Upper lobe of left lung (tissue), 6 donors: Measurements from ENCODE around the gene PIK3CA. TPM values are rescaled to one million over a fixed set of nuclear protein-coding genes. Genes with fewer than 3 reads are reported as not detected.
A peak's percentile ranks its signal among the peaks of the same experiment; 100 is the strongest.
"Not testable (repeated sequence)": the region's sequence is repeated elsewhere in the genome, so short reads cannot be mapped to it uniquely, and the experiment has no call there.

Experiments used
- ATAC-seq, 2 donors: fragments of 200-7000 bp; cut with Tn5 transposase; one replicate each; pipeline ENCODE4 v1.9.1; 2022; ENCODE audit warnings: mild to moderate bottlenecking in 2 of 2, moderate library complexity in 2 of 2; ENCODE audit not compliant: low FRiP score in 2 of 2
- DNase-seq, 2 donors: peaks; one replicate each; pipeline ENCODE4 v3.0.0-alpha.2; 2019 to 2020
- H3K27ac ChIP-seq, 4 donors: fragments of 200-600 bp; sonication (generic); one replicate each; pipeline ENCODE4 v1.5.1; 2016 to 2019
- H3K27me3 ChIP-seq, 4 donors: fragments of 200-600 bp; sonication (generic); one replicate each; pipeline ENCODE4 v1.5.1; 2017 to 2019
- H3K36me3 ChIP-seq, 4 donors: fragments of 200-600 bp; sonication (generic); one replicate each; pipeline ENCODE4 v1.5.1; 2016 to 2019
- H3K4me1 ChIP-seq, 4 donors: fragments of 200-600 bp; sonication (generic); one replicate each; pipeline ENCODE4 v1.5.1; 2018 to 2019
- H3K4me3 ChIP-seq, 4 donors: fragments of 200-600 bp; sonication (generic); one replicate each; pipeline ENCODE4 v1.5.1; 2017 to 2019; ENCODE audit warnings: mild to moderate bottlenecking in 2 of 4, moderate library complexity in 1 of 4
- H3K9me3 ChIP-seq, 4 donors: fragments of 200-600 bp; sonication (generic); one replicate each; pipeline ENCODE4 v1.5.1; 2018 to 2019
- EP300 ChIP-seq, 4 donors: sonication (generic); formaldehyde crosslinking; IDR thresholded peaks; one replicate each; pipeline ENCODE4 v1.5.1; 2017; ENCODE audit warnings: antibody characterized with exemption in 4 of 4, control low read depth in 2 of 4
- POLR2A ChIP-seq, 4 donors: fragments of 450-650 bp; IDR thresholded peaks; one replicate each; pipeline ENCODE4 v1.5.1; 2016 to 2017; ENCODE audit warnings: antibody characterized with exemption in 4 of 4, mild to moderate bottlenecking in 2 of 4
- POLR2AphosphoS5 ChIP-seq, 2 donors: sonication (generic); formaldehyde crosslinking; IDR thresholded peaks; one replicate each; pipeline ENCODE4 v1.5.1; 2017; ENCODE audit warnings: antibody characterized with exemption in 2 of 2
- WGBS, 2 donors: methylation state at CpG; one replicate each; pipeline ENCODE4 v1.1.5; 2017 to 2018; 5-methylcytosine and 5-hydroxymethylcytosine counted together
- total RNA-seq, 6 donors: library from RNA; depleted of rRNA in 4 of 6; stranded (reverse); fragments of >200 nt in 4 of 6; gene quantifications; one replicate each; pipeline versions ENCODE4 v1.1.0 to v1.2.1, GENCODE V29; 2016 to 2021
- TF ChIP-seq, protein P1 (sequence below), 6 experiments: fragments of 450-650 bp in 4 of 6; fragments of 200-600 bp in 2 of 6; sonication (generic) in 2 of 6; IDR thresholded peaks; one replicate each; pipeline ENCODE4 v1.5.1; 2016 to 2019; ENCODE audit warnings: antibody characterized with exemption in 6 of 6
- donor health status: DM: no; HTN: no; CAD: no; lungs with moderate emphysema.
- donor health status: DM: no; HTN: yes; CAD: no; lungs with severe emphysema.

PIK3CA gene
- total RNA-seq, 6 donors from 2014 or later = 7.3 to 37.6 (median 23.5) TPM

DNA sequence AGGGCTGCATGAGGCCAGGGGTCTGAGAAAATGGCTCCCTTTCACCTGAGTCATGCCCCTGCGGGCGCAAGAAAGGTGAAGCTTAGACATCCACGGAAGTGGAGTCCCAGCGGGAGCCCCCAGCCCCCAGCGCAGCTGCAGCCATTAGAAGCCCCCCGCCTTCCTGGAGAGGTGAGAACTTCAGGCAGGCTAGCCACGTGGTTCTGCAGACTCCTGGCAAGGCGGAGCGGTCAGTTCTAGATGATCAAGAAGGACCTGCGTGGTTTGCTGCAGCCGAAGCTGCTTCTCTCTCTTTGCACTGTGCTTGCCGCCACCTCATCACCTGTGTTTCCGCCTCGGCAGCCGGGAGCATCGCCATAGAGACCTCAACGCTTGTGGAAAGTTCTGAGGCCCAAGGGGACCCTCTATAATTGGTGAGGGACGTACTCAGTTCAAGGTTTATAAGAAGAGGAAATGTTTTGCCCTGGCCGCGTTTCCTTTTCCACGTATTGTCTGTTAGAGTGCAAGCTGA lies 118.6 kb downstream of the PIK3CA start:
- Histone ChIP-seq H3K4me3 (no peak overlapping the region), H3K4me1 (peaks cover 0 to 3% (median 0%) of the 10 kb centered on the region in 4 donors), H3K27ac (no peak overlapping the region), H3K36me3 (no peaks in the 10 kb centered on the region), H3K9me3 (no peaks in the 10 kb centered on the region), H3K27me3 (no peaks in the 10 kb centered on the region)
- DNase-seq (peak in 1 of 2 donors; percentile 56), ATAC-seq (no peak)
- WGBS, 2 donors = 58 to 85% methylated on average over 20 to 21 of the region's 21 CpGs
- TF ChIP-seq EP300 (IDR thresholded peaks at IDR 0.05) (no peak), POLR2A (IDR thresholded peaks at IDR 0.05) (no peak), POLR2AphosphoS5 (IDR thresholded peaks at IDR 0.05) (no peak)
- TF ChIP-seq, protein P1, sequence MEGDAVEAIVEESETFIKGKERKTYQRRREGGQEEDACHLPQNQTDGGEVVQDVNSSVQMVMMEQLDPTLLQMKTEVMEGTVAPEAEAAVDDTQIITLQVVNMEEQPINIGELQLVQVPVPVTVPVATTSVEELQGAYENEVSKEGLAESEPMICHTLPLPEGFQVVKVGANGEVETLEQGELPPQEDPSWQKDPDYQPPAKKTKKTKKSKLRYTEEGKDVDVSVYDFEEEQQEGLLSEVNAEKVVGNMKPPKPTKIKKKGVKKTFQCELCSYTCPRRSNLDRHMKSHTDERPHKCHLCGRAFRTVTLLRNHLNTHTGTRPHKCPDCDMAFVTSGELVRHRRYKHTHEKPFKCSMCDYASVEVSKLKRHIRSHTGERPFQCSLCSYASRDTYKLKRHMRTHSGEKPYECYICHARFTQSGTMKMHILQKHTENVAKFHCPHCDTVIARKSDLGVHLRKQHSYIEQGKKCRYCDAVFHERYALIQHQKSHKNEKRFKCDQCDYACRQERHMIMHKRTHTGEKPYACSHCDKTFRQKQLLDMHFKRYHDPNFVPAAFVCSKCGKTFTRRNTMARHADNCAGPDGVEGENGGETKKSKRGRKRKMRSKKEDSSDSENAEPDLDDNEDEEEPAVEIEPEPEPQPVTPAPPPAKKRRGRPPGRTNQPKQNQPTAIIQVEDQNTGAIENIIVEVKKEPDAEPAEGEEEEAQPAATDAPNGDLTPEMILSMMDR (IDR thresholded peaks at IDR 0.05) = no peak

DNA sequence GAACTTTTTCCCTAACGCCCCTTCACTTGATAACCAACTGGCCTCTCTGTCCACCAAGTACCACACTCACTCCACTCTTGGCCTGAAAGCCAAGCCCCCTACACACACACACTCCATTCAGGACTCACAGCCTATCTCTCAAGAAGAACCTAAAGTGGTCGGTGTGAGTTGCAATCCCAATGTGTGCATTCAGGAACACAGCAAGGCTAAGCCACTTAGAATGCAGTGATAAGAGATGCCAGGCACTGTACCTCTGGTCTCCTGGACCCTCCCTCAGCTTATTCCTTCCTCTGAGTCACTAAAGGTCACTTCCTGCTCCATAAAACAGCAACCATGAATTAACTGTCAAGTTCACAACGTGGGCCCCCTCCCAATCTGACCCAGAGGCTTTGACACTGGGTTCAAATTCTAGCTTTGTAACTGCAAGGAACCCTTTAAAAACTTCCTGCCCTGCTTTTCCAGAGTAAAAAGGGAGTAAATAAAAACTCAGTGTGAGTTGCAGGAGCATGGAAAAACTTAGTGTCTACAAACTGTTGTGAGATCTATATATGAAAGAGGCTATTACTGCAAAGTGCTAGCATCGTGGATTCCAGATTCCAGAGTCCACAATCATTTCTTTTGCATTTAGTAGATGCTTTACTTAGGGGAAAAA lies 120.4 kb downstream of the PIK3CA start:
- no peak overlapping the region for H3K27ac ChIP-seq
- no peaks in the 10 kb centered on the region for H3K36me3 ChIP-seq
- no peaks in the 10 kb centered on the region for H3K9me3 ChIP-seq
- 57 to 59% methylated on average over 4 of the region's 4 CpGs for WGBS, 2 donors
- no peak for DNase-seq
- no peaks in the 10 kb centered on the region for H3K4me1 ChIP-seq
- no peaks in the 10 kb centered on the region for H3K27me3 ChIP-seq
- H3K4me3 ChIP-seq = no peak overlapping the region
- TF ChIP-seq POLR2AphosphoS5 (IDR thresholded peaks at IDR 0.05) (no peak), EP300 (IDR thresholded peaks at IDR 0.05) (no peak), POLR2A (IDR thresholded peaks at IDR 0.05) (no peak)
- TF ChIP-seq, protein P1 (IDR thresholded peaks at IDR 0.05) = no peak
- ATAC-seq = no peak

DNA sequence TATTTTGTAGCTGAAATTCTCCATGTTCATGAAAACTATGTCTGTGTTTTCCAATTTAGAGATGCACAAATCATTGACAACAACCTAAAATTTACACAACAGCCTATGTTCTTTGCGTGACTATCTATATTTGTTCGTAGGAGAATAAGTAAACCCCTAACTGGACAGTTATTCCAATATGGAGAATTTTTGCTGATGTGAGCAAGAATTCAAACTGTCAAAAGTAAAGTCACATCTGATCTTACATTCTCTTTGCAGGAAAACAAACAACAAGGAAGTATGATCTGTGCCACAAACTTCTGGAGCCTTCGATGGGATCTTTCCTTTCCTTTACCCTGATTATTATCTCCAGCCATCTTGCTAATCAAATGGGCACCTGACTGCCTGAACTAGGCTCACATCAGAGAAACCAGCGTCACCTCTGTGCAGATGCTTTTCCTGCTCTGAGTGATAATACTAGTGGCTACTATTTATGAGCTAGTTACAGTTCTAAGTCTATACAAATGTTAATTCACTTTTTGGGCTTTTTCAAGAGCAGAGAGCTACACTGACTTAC lies 121.1 kb downstream of the PIK3CA start:
- H3K4me3 ChIP-seq = no peak overlapping the region
- ATAC-seq = no peak
- WGBS, 2 donors = 75 to 77% methylated on average over 4 of the region's 4 CpGs
- TF ChIP-seq POLR2A (IDR thresholded peaks at IDR 0.05) (no peak), POLR2AphosphoS5 (IDR thresholded peaks at IDR 0.05) (no peak), EP300 (IDR thresholded peaks at IDR 0.05) (no peak)
- TF ChIP-seq, protein P1 (IDR thresholded peaks at IDR 0.05) = no peak
- DNase-seq = no peak
- H3K36me3 ChIP-seq = no peaks in the 10 kb centered on the region
- no peak overlapping the region for H3K27ac ChIP-seq
- no peaks in the 10 kb centered on the region for H3K4me1 ChIP-seq
- H3K27me3 ChIP-seq = no peaks in the 10 kb centered on the region
- no peaks in the 10 kb centered on the region for H3K9me3 ChIP-seq

GRCh38 chr3:179272385-179272784 lies 124.2 kb downstream of the PIK3CA start:
- no peak for TF ChIP-seq POLR2A (IDR thresholded peaks at IDR 0.05)
- no peak for TF ChIP-seq EP300 (IDR thresholded peaks at IDR 0.05)
- TF ChIP-seq, protein P1 (IDR thresholded peaks at IDR 0.05) = peak in 1 of 6 experiments; percentile 10
- no peak for TF ChIP-seq POLR2AphosphoS5 (IDR thresholded peaks at IDR 0.05)
- DNase-seq (no peak), ATAC-seq (no peak)
- no peaks in the 10 kb centered on the region for H3K27me3 ChIP-seq
- H3K4me3 ChIP-seq = no peak overlapping the region
- no peaks in the 10 kb centered on the region for H3K4me1 ChIP-seq
- 80 to 91% methylated on average over 3 of the region's 3 CpGs for WGBS, 2 donors
- no peak overlapping the region for H3K27ac ChIP-seq
- H3K9me3 ChIP-seq = no peaks in the 10 kb centered on the region
- H3K36me3 ChIP-seq = no peaks in the 10 kb centered on the region

DNA sequence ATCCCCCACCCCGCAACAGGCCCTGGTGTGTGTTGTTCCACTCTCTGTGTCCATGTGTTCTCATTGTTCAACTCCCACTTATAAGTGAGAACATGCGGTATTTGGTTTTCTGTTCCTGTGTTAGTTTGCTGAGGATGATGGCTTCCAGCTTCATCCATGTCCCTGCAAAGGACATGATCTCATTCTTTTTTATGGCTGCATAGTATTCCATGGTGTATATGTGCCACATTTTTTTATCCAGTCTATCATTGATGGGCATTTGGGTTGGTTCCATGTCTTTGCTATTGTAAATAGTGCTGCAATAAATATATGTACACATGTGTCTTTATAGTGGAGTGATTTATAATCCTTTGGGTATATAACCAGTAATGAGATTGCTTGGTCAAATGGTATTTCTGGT lies 126.3 kb downstream of the PIK3CA start:
- H3K27ac ChIP-seq, H3K4me3 ChIP-seq, H3K27me3 ChIP-seq, ATAC-seq, H3K4me1 ChIP-seq, H3K9me3 ChIP-seq, DNase-seq, H3K36me3 ChIP-seq: not testable (repeated sequence)
- 96 to 100% methylated on average over 2 of the region's 2 CpGs for WGBS, 2 donors
